ENCODE measurements around the gene JPH2. TPM values are rescaled to one million over a fixed set of nuclear protein-coding genes. Genes with fewer than 3 reads are reported as not detected.

Gene JPH2
- total RNA-seq, 2 experiments from 2014 or later: 0.07 TPM

- Mint-ChIP-seq H3K4me1 (no peaks in the 10 kb centered on the region), H3K9me3 (ENCODE audit: low read depth) (no peaks in the 10 kb centered on the region), H3K27ac (no peak overlapping the region), H3K27me3 (peaks cover 20% of the 10 kb centered on the region), H3K4me3 (no peak overlapping the region), H3K36me3 (ENCODE audit: low read depth) (no peaks in the 10 kb centered on the region)
- no peak for DNase-seq
- CTCF ChIA-PET: interaction anchor here (0.6 to 1.5 kb wide), 3 partner anchors 9 to 61 kb away, joined by 3 to 5 read pairs (median 3); no protein-coding TSS in a partner anchor
- ATAC-seq: no peak
- intact Hi-C loops (cut with DNase I, micrococcal nuclease): no loop called here
- POLR2A ChIA-PET: no interaction called here
Measured at GRCh38 chr20:44174996-44175765, 11.8 kb downstream of the JPH2 start.

GRCh38 chr20:44173846-44174245 is 13.1 kb downstream of the JPH2 start:
- ATAC-seq (no peak), DNase-seq (no peak)
- H3K4me3 Mint-ChIP-seq: no peak overlapping the region
- H3K27me3 Mint-ChIP-seq: peaks cover 22% of the 10 kb centered on the region
- POLR2A ChIA-PET: no interaction called here
- CTCF ChIA-PET: interaction anchor here (1.5 kb wide), 1 partner anchor 57 kb away, joined by 5 read pairs; no protein-coding TSS in a partner anchor
- intact Hi-C loops (cut with DNase I, micrococcal nuclease): no loop called here
- no peaks in the 10 kb centered on the region for H3K9me3 Mint-ChIP-seq (ENCODE audit: low read depth)
- no peaks in the 10 kb centered on the region for H3K36me3 Mint-ChIP-seq (ENCODE audit: low read depth)
- H3K27ac Mint-ChIP-seq: no peak overlapping the region
- H3K4me1 Mint-ChIP-seq: no peaks in the 10 kb centered on the region

DNA sequence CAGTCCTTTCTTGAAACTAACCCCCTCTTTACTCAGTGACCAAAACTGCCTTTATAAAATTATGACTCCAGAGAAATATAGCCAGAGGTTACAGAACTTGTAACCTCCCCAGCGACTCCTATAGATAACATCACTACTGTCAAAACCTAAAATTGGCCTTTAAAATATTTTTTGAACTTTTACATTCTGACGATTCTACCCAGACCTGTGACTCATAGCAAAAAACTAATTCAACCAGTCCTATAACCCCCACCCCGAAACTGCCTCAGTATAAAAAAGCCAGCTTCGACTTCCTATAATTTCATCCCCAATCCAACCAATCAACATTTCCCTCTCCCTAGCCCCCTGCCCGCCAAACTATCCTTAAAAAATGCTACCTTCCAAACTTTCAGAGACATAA is 13.9 kb downstream of the JPH2 start:
- no peak for DNase-seq
- ChIA-PET CTCF (interaction anchor here (1.4 to 2.7 kb wide), 2 partner anchors 17 to 57 kb away, joined by 5 to 9 read pairs; no protein-coding TSS in a partner anchor), POLR2A (no interaction called here)
- peaks cover 22% of the 10 kb centered on the region for H3K27me3 Mint-ChIP-seq
- intact Hi-C loops (cut with DNase I, micrococcal nuclease): no loop called here
- no peaks in the 10 kb centered on the region for H3K4me1 Mint-ChIP-seq
- H3K4me3 Mint-ChIP-seq: no peak overlapping the region
- H3K27ac Mint-ChIP-seq: no peak overlapping the region
- no peaks in the 10 kb centered on the region for H3K36me3 Mint-ChIP-seq (ENCODE audit: low read depth)
- ATAC-seq: no peak
- H3K9me3 Mint-ChIP-seq (ENCODE audit: low read depth): no peaks in the 10 kb centered on the region

DNA sequence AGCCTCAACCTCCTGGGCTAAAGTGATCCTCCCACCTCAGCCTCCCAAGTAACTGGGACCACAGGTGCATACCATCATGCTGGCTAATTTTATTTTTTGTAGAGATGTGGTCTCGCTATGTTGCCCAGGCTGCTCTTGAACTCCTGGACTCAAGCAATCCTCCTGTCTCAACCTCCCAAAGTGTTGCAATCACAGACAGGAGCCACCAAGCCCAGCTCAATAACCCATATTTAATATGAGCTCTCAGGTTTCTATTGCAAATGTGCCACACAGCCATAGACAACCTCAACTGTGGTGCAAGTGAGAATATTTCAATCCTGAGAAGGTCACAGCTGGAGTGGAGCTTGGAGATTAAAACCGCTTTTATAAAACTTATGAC is 14.4 kb downstream of the JPH2 start:
- intact Hi-C loops (cut with DNase I, micrococcal nuclease): no loop called here
- H3K9me3 Mint-ChIP-seq (ENCODE audit: low read depth): no peaks in the 10 kb centered on the region
- no peaks in the 10 kb centered on the region for H3K36me3 Mint-ChIP-seq (ENCODE audit: low read depth)
- H3K27me3 Mint-ChIP-seq: peaks cover 22% of the 10 kb centered on the region
- CTCF ChIA-PET: interaction anchor here (0.7 to 2.7 kb wide), 3 partner anchors 18 to 56 kb away, joined by 5 to 9 read pairs (median 5); no protein-coding TSS in a partner anchor
- ATAC-seq (no peak), DNase-seq (no peak)
- no peak overlapping the region for H3K4me3 Mint-ChIP-seq
- no peaks in the 10 kb centered on the region for H3K4me1 Mint-ChIP-seq
- POLR2A ChIA-PET: no interaction called here
- no peak overlapping the region for H3K27ac Mint-ChIP-seq

DNA sequence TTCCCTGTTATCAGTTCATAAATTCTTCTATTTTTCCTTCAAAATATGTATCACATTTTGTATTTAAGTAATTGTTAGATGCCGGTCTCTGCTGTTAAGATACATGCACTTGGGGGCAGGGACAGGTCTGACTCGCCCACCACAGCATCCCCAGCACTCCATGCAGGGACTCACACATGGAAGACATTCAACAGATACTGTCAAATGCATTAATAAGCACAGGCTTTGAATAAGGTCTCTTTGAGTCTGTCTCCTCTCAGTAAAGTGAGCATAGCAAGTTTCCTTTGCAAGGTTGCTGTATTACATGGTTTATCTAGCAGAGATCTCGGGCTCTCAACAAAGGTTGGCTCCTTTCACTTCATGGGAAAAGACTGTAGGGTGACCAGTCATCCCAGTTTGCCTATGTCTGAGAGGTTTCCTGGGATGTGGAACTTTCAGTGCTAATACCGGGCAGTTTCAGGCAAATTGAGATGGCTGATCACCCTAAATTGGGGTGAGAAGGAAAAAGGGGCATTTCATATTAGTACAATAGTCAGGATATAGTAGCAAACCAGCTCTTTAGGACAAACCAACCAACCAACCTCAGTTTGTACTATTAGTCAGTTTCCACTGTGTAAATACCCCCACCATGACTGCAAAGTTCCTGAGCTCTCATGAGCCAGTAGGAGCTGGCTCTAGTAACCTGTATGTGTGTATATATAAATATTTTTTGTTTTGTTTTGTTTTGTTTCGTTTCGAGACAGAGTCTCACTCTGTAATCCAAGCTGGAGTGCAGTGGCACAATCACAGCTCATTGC is 15.0 kb downstream of the JPH2 start:
- Mint-ChIP-seq H3K4me1 (no peaks in the 10 kb centered on the region), H3K36me3 (ENCODE audit: low read depth) (no peaks in the 10 kb centered on the region), H3K27me3 (peaks cover 24% of the 10 kb centered on the region), H3K9me3 (ENCODE audit: low read depth) (no peaks in the 10 kb centered on the region), H3K27ac (no peak overlapping the region), H3K4me3 (no peak overlapping the region)
- ATAC-seq: no peak
- CTCF ChIA-PET: interaction anchor here (0.7 to 2.7 kb wide), 3 partner anchors 18 to 55 kb away, joined by 5 to 9 read pairs (median 5); no protein-coding TSS in a partner anchor
- intact Hi-C loops (cut with DNase I, micrococcal nuclease): no loop called here
- DNase-seq: no peak
- POLR2A ChIA-PET: no interaction called here

- DNase-seq (no peak), ATAC-seq (no peak)
- intact Hi-C loops (cut with DNase I, micrococcal nuclease): no loop called here
- no peak overlapping the region for H3K4me3 Mint-ChIP-seq
- no peaks in the 10 kb centered on the region for H3K36me3 Mint-ChIP-seq (ENCODE audit: low read depth)
- H3K27me3 Mint-ChIP-seq: peaks cover 24% of the 10 kb centered on the region
- POLR2A ChIA-PET: no interaction called here
- H3K4me1 Mint-ChIP-seq: no peaks in the 10 kb centered on the region
- H3K9me3 Mint-ChIP-seq (ENCODE audit: low read depth): no peaks in the 10 kb centered on the region
- CTCF ChIA-PET: interaction anchor here (0.5 to 2.7 kb wide), 2 partner anchors 19 to 204 kb away, joined by 3 to 9 read pairs; no protein-coding TSS in a partner anchor
- no peak overlapping the region for H3K27ac Mint-ChIP-seq
Measured at GRCh38 chr20:44170816-44171410, 16.1 kb downstream of the JPH2 start.

DNA sequence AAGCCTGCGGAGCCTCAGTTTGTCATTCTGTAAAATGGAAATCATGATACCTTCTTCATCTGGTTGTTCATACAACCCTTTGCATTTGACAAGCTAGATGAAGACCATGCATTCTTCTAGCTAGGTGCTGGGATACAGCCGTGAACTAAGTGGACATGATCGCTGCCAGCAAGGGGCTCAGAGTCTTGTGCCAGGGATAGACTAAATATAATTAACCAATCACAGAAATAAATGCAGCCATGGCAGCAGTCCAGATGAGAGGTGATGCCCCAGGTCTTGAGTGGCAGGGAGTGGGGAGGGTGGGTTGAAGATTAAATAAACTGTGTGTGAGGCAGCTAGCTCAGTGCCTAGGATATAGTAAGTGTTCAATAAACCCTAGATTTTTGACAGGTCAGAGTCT is 19.3 kb downstream of the JPH2 start:
- Mint-ChIP-seq H3K4me3 (no peak overlapping the region), H3K27ac (no peak overlapping the region), H3K27me3 (peaks cover 38% of the 10 kb centered on the region), H3K9me3 (ENCODE audit: low read depth) (no peaks in the 10 kb centered on the region), H3K36me3 (ENCODE audit: low read depth) (no peaks in the 10 kb centered on the region), H3K4me1 (no peaks in the 10 kb centered on the region)
- ATAC-seq (no peak), DNase-seq (no peak)
- intact Hi-C loops (cut with DNase I, micrococcal nuclease): no loop called here
- CTCF ChIA-PET: interaction anchor here (0.8 kb wide), 1 partner anchor 51 kb away, joined by 4 read pairs; no protein-coding TSS in a partner anchor
- POLR2A ChIA-PET: interaction anchor here (0.6 kb wide), 1 partner anchor 115 kb away, joined by 3 read pairs; no protein-coding TSS in a partner anchor

GRCh38 chr20:44166477-44166876 is 20.5 kb downstream of the JPH2 start:
- Mint-ChIP-seq H3K27me3 (peaks cover 39% of the 10 kb centered on the region), H3K9me3 (ENCODE audit: low read depth) (no peaks in the 10 kb centered on the region), H3K36me3 (ENCODE audit: low read depth) (no peaks in the 10 kb centered on the region), H3K27ac (no peak overlapping the region), H3K4me3 (no peak overlapping the region), H3K4me1 (no peaks in the 10 kb centered on the region)
- DNase-seq: no peak
- intact Hi-C loops (cut with DNase I, micrococcal nuclease): no loop called here
- CTCF ChIA-PET: interaction anchor here (0.6 kb wide), 1 partner anchor 9 kb away, joined by 3 read pairs; no protein-coding TSS in a partner anchor
- ATAC-seq: no peak
- POLR2A ChIA-PET: no interaction called here

- H3K4me1 Mint-ChIP-seq: no peaks in the 10 kb centered on the region
- DNase-seq (no peak), ATAC-seq (no peak)
- POLR2A ChIA-PET: no interaction called here
- H3K4me3 Mint-ChIP-seq: no peak overlapping the region
- no peaks in the 10 kb centered on the region for H3K36me3 Mint-ChIP-seq (ENCODE audit: low read depth)
- intact Hi-C loops (cut with DNase I, micrococcal nuclease): no loop called here
- H3K27ac Mint-ChIP-seq: no peak overlapping the region
- peaks cover 40% of the 10 kb centered on the region for H3K27me3 Mint-ChIP-seq
- no peaks in the 10 kb centered on the region for H3K9me3 Mint-ChIP-seq (ENCODE audit: low read depth)
- CTCF ChIA-PET: interaction anchor here (0.5 kb wide), 1 partner anchor 20 kb away, joined by 3 read pairs; no protein-coding TSS in a partner anchor
Measured at GRCh38 chr20:44166008-44166407, 21.0 kb downstream of the JPH2 start.

DNA sequence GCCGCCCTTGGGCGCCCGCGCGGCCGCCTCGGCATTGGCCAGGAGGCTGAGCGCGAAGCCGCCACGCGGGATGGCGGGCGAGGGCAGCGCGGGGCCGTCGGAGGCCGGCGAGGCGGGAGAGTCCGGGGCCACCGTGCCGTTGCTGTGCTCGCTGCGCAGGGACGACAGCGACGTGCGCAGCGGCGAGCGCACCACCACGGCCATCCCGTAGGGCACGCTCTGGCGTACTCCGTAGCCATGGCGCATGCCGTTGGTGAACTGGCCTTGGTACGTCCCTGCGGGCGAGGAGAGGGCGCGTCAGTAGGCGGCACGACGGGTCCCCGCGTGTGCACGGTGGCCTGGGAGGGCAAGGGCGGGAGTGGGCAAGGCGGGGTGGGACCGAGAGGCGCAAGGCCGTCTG is 26.9 kb downstream of the JPH2 start:
- Mint-ChIP-seq H3K36me3 (ENCODE audit: low read depth) (no peaks in the 10 kb centered on the region), H3K27me3 (peaks cover 35% of the 10 kb centered on the region), H3K4me1 (no peaks in the 10 kb centered on the region), H3K9me3 (ENCODE audit: low read depth) (peaks cover 2% of the 10 kb centered on the region), H3K4me3 (no peak overlapping the region), H3K27ac (no peak overlapping the region)
- intact Hi-C loops (cut with DNase I, micrococcal nuclease): no loop called here
- DNase-seq (no peak), ATAC-seq (no peak)
- POLR2A ChIA-PET: no interaction called here
- CTCF ChIA-PET: interaction anchor here (0.6 to 3.5 kb wide), 2 partner anchors 15 to 30 kb away, joined by 3 to 11 read pairs; no protein-coding TSS in a partner anchor

- Mint-ChIP-seq H3K4me3 (no peak overlapping the region), H3K27ac (no peak overlapping the region), H3K36me3 (ENCODE audit: low read depth) (no peaks in the 10 kb centered on the region), H3K27me3 (peaks cover 35% of the 10 kb centered on the region), H3K9me3 (ENCODE audit: low read depth) (peaks cover 2% of the 10 kb centered on the region), H3K4me1 (no peaks in the 10 kb centered on the region)
- intact Hi-C loops (cut with DNase I, micrococcal nuclease): no loop called here
- DNase-seq (no peak), ATAC-seq (no peak)
- ChIA-PET POLR2A (no interaction called here), CTCF (no interaction called here)
Measured at GRCh38 chr20:44159711-44160110, 27.3 kb downstream of the JPH2 start.
